GM21360 (cell line): ENCODE data around the gene ANKRD11.
"Not testable (repeated sequence)": the region's sequence is repeated elsewhere in the genome, so short reads cannot be mapped to it uniquely, and the experiment has no call there.

Experiments used
- ATAC-seq: cut with Tn5 transposase; IDR thresholded peaks from one replicate; pipeline ENCODE4 v1.9.1; 2021; ENCODE audit warnings: mild to moderate bottlenecking, moderate library complexity; ENCODE audit not compliant: unreplicated experiment

Gene ANKRD11

GRCh38 chr16:89388536-89388935 is 101.8 kb downstream of the ANKRD11 start:
- ATAC-seq = no peak

- ATAC-seq = no peak
Measured at GRCh38 chr16:89386306-89387185, 103.8 kb downstream of the ANKRD11 start.

- no peak for ATAC-seq
Measured at GRCh38 chr16:89385712-89386111, 104.6 kb downstream of the ANKRD11 start.

- ATAC-seq = no peak
Measured at GRCh38 chr16:89384282-89384681, 106.1 kb downstream of the ANKRD11 start.

- no peak for ATAC-seq
Measured at GRCh38 chr16:89383095-89384003, 107.0 kb downstream of the ANKRD11 start.

GRCh38 chr16:89382555-89382954 is 107.8 kb downstream of the ANKRD11 start:
- not testable (repeated sequence) for ATAC-seq

- no peak for ATAC-seq
Measured at GRCh38 chr16:89381788-89382187, 108.6 kb downstream of the ANKRD11 start.

- no peak for ATAC-seq
Measured at GRCh38 chr16:89380681-89381080, 109.7 kb downstream of the ANKRD11 start.

GRCh38 chr16:89378947-89379771 is 111.2 kb downstream of the ANKRD11 start:
- no peak for ATAC-seq

GRCh38 chr16:89377453-89377848 is 112.9 kb downstream of the ANKRD11 start:
- no peak for ATAC-seq

GRCh38 chr16:89376812-89377452 is 113.4 kb downstream of the ANKRD11 start:
- ATAC-seq = no peak

GRCh38 chr16:89375686-89376085 is 114.7 kb downstream of the ANKRD11 start:
- ATAC-seq = no peak

- ATAC-seq = peak; percentile 64
Measured at GRCh38 chr16:89375021-89375420, 115.3 kb downstream of the ANKRD11 start.

- no peak for ATAC-seq
Measured at GRCh38 chr16:89374393-89374960, 115.9 kb downstream of the ANKRD11 start.

GRCh38 chr16:89373355-89374110 is 116.8 kb downstream of the ANKRD11 start:
- no peak for ATAC-seq

- ATAC-seq = no peak
Measured at GRCh38 chr16:89371968-89372634, 118.3 kb downstream of the ANKRD11 start.

GRCh38 chr16:89371386-89371785 is 119.0 kb downstream of the ANKRD11 start:
- no peak for ATAC-seq

GRCh38 chr16:89370601-89371000 is 119.8 kb downstream of the ANKRD11 start:
- ATAC-seq = no peak

GRCh38 chr16:89370081-89370511 is 120.3 kb downstream of the ANKRD11 start:
- no peak for ATAC-seq
